NCI-H146 (cell line): ENCODE measurements around the gene PLCB3.
"Not testable (repeated sequence)": the region's sequence is repeated elsewhere in the genome, so short reads cannot be mapped to it uniquely, and the experiment has no call there.

Experiments used
- DNase-seq: peaks from one replicate; lab custom pipeline; 2025; lab: John Stamatoyannopoulos, UW

The PLCB3 gene

DNA sequence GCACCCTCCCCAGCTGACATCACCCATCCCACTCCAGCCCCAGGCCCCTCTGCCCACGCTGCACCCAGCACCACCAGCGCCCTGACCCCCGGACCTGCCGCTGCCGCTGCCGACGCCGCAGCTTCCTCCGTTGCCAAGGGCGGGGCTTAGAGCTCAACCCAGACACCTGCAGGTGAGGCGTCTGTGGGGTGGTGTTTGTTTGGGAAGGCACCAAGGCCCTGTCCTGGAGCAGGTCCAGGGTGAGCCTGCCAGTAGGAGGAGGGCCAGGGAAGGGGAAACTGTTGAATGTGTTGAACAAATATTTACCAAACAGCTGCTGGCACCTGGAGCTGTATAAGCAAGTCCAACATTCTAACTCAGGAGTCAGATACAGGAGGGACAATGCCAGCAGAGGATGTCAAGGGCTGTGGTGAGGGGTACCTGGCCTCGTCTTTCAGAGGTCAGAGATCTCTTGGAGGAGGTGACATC lies 13.8 kb upstream of the PLCB3 start:
- DNase-seq = peak; percentile 96

DNA sequence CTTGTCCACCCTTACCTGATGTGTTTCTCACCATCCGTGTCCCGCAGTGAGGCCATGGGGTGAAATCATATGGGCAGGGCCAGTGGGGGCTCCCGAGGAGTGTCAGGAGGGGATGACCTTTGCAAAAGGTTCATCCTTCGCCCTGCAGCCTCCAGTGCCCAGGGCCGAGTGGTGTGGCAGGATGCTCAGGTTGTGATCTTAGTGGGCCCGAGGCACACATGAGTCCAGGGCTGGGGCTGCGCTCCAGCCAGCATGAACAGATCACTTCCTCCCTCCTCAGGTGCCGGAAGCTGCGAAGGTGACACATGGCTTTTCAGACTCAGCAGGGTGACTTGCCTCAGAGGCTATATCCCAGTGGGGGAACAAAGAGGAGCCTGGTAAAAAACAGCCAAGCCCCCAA lies 13.3 kb upstream of the PLCB3 start:
- peak; percentile 59 for DNase-seq

- no peak for DNase-seq
Measured at GRCh38 chr11:64238999-64239398, 12.3 kb upstream of the PLCB3 start.

DNA sequence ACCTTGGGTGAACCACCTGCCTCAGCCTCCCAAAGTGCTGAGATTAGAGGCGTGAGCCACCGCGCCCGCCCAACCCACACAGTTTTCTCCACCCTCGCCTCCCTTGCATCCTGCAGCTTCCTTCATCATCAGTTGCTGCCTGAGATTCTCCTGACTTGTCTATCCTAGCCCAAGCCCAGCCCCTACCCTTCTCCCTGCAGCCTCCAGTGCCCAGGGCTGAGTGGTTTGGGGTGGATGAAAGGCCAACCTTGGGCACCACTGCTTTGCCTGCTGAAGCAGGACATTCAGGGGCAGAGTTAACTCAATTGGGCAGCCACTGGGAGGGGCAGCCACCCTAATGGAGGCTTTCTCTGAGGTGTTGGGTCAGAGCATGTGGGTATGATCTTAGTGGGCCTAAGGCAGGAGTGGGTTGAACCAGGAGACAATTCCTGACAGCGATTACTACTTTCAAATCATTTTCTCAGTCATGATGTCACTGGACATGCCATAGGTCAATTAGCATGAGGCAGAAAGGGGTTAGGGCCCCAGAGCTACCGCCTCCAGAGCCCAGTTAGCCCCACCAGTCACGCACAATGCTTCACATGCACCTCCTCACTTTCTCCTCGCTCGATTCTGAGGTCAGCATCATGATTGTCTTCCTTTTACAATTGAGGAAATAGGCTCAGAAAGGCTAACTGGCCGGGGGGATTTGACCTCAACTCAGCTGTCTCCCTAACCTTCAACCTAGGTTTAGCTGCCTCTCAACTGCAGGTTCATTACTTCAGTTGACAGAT lies 11.5 kb upstream of the PLCB3 start:
- peak; percentile 46 for DNase-seq

DNA sequence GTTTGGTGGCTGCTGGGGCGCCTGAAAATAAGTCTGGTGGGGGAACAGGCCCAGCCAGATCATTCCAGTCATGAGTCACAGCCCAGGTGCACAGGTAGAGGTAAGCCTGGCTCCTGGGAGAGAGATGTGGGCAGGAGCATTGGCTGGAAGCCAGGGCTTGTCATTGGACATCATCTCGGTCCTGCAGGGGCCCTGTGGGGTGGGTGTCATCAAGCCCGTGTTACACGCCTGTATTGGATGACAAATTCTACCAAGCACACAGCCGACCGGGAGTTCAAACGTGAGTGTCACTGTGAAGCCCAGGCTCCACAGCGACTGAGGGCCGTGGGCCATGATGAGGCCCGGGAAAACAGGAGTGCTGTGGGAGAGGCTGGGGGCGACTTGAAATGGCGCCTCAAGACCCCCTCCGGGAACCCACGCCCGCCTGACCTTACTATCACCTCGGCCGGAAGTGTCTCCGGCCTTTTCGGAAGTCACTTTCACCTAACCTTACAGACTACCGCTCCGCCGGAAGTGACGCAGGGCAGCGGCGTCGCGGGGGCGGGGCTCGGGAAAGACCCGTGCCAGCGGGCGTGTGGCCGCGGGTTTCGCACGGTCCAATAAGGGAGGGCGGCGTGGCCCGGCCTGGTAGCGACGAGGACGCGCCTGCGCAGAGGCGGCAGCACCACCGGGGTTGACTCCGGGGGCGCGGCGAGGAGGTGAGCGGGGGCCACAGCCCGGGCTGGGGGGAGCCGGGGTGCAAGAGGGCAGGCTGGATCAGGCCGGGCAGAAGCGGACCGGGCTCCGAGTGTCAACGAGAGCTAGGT lies 10.7 kb upstream of the PLCB3 start, which contains the start of gene FKBP2:
Gene FKBP2 (plus strand): TSS at position 661 of the 806 bp plus-strand sequence. CDS start 1,293 bp downstream, outside the sequence.
- peak; percentile 96 for DNase-seq

DNA sequence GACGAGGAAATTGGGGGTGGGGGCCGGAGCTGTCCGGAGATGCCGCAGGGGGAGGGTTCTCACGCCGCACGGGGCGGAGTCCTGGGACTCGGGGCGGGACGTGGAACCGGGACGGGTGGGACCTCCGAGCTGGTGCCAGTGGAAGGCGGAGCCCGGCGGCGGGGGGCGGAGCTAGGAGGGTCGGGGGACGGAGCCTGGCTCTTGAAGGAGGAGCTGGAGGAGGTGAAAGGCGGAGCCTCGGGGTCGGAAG lies 10.2 kb upstream of the PLCB3 start:
- peak; percentile 99 for DNase-seq

GRCh38 chr11:64241491-64242374 lies 9.6 kb upstream of the PLCB3 start:
- peak; percentile 71 for DNase-seq

- DNase-seq = no peak
Measured at GRCh38 chr11:64243236-64243854, 8.0 kb upstream of the PLCB3 start.

- no peak for DNase-seq
Measured at GRCh38 chr11:64244107-64244506, 7.2 kb upstream of the PLCB3 start.

- no peak for DNase-seq
Measured at GRCh38 chr11:64244966-64245365, 6.4 kb upstream of the PLCB3 start.

DNA sequence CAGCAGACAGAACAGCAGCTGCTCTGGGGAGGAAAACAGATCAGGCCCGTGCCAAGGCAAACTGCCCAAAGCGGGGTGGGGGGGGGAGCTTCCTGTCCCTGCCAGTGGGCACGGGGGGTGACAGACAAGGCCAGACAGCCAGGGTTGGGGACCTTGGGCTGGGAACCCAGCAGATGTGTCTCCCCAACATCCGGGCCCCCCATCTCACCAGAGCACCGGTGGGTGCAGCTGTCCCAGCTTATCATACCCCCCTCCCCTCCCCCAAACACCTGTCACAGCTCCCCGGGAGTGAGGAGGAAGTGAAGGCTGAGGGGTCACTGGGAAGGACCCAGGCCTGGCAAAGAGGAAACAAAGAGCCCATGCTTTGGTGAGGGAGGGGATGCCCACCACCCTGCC lies 5.9 kb upstream of the PLCB3 start:
- no peak for DNase-seq

GRCh38 chr11:64245797-64246620 lies 5.3 kb upstream of the PLCB3 start:
- peak; percentile 60 for DNase-seq

GRCh38 chr11:64246621-64246870 lies 4.8 kb upstream of the PLCB3 start:
- DNase-seq = not testable (repeated sequence)

DNA sequence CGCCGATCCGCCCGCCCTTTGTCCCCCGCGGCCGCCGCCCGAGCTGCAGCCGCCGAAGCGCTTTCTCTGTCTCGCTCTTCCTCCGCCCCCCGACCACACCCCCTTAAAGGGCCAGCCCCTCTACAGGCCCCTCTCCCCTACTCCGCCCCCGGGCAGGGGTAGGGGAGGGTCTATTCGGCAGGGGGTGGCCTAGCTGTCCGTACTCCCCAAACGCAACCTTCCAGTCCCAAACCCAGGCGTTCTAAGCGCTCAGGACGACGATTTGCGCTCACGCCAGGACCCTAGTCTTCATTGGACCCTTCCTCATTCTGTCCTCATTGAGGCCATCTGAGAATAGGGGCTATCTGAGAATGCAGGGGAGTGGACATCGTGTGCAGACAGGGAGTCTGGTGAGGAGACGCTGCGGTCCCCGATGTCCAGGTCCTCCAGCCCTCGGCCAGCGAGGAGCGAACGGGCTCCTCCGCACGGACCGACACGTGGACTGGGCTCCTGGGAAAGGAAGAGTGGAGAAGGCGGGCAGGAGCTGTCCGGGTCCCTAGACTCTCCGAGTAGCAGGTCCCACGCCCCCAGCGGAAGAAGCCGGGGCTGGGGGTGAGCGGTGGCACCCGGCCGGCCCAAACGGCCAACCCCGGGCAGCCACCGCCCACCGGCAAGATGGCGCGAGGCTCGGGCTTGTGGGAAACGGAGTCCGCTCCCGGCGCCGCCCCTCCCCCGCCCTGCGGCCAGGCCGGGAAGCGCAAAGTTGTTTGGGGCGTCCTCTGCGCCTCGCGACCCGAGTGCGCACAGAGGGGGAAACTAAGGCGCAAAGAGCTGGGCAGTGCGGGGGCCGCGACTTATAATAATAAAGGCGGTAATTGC lies 4.2 kb upstream of the PLCB3 start, which contains the start of gene PPP1R14B:
Gene PPP1R14B (minus strand): TSS at position 73 of the 858 bp plus-strand sequence. CDS start 270 bp downstream, outside the sequence.
- DNase-seq = peak; percentile 93

DNA sequence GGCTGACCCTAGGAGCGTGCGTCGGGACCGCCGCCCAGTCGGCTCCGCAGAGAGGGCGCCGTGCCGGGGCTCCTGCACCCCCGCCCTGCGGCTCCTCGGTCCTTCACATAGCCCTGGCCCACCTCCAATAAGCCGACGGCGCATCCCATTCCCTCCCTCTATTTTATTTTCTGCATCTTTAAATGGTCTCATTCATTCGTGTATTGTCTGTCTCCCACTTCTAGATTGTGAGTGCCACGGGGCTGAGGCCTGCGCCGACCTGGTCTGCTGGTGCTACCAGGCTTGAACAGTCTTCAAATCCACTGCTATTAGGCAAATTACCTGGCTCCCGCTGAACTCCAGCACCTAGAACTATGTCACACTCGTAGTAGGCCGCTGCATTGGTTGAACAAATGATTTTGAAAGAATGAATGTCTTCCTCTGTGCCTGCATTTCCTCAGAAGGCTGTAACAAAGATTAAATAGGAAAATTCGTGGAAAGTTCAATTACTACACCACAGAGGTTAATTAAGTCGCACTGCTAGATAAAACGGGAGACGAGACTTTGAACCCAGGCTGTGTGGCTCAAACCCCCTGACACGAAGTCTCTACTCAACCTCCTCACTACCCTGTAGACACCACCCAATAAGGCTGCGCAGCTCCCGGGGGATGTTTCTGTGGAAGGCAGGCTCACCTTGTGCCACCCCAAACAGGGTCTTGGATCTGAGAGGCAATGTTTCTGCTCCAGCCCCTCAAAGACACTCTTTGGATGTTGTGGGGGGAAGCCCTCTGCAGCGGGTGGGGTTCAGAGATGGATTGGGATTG lies 3.4 kb upstream of the PLCB3 start:
- peak; percentile 50 for DNase-seq

- no peak for DNase-seq
Measured at GRCh38 chr11:64248578-64248977, 2.8 kb upstream of the PLCB3 start.

DNA sequence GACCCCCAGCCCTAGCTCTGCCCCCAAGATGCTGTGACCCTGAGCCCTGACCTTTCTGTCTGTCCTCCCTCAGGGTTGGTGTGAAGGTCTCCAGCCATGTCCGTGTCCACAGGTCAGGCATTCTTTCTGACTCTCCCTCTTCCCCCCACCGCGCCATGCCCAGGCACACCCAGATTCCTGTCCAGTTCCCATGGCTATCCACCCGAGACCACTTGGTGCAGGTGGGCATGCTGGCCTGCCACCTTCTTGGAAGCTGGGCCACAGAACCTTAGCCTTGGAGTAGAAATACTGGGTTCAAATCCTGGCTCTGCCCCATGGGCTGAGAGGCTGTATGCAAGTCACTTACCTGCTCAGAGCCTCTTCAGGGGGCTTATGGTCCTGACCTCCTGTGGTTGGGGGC lies 2.3 kb upstream of the PLCB3 start:
- no peak for DNase-seq

DNA sequence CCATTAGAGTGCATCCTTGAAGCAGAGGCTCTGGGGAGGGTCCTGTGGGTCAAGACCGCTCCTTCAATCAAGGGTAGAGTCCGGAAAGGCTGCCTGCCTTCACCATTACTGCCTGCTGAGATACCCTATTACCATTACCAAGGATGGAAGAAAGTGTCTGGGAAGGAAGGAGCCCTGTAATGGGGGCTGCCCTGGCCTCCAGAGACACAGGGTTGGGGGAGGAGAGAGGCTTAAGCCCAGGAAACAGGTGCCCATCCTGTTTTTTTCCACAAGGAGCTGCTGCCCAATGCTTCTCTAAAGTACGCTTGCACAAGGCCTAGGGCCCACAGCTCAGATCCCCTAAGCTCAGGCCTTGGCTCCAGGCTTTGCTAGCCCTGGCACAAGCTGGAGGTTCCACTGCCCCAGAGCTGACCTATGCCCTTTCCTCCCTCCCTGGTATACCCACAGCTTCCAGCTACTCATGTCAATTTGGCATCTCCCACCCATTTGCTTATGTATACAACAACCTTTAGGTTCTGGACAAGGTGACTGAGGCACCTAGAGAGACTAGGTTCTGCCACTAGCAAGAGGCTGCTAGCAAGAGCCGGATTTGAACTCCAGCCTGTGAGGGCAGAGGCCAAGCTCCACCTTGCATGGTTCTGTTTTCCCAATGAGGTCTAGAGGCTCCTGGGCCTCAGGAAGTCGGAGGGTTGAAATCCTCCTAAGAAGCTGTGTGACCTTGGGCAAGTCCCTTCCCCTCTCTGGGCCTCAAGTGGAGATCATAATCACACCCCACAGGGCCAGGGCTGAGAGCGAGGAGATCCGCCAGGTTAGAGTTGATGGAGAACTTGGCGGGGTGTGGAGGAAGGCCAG lies 1.5 kb upstream of the PLCB3 start:
- DNase-seq = no peak
